Gastrocnemius medialis (tissue), 4 donors: ENCODE data around the gene ADARB2. TPM values are rescaled to one million over a fixed set of nuclear protein-coding genes. Genes with fewer than 3 reads are reported as not detected.

Experiments used
- ATAC-seq, 2 donors: fragments of 150-250 bp; one replicate each; pipeline ENCODE4 v1.9.1; 2016
- DNase-seq, 2 donors: peaks; one replicate each; pipeline ENCODE4 v3.0.0-alpha.2; 2019
- H3K27ac ChIP-seq, 4 donors: fragments of 200-600 bp; sonication (generic); 1 replicate in 1 of 4; 2 replicates in 3 of 4; pipeline ENCODE4 v1.5.1; 2016 to 2018; ENCODE audit warnings: mild to moderate bottlenecking in 2 of 4, moderate library complexity in 1 of 4
- H3K27me3 ChIP-seq, 3 donors: fragments of 200-600 bp; sonication (generic) in 2 of 3; 1 replicate in 1 of 3; 2 replicates in 2 of 3; pipeline versions ENCODE4 v1.5.1 to v1.6.0; 2016 to 2019; ENCODE audit warnings: mild to moderate bottlenecking in 1 of 3, moderate library complexity in 1 of 3
- H3K36me3 ChIP-seq, 2 donors: fragments of 200-600 bp; sonication (generic) in 1 of 2; one replicate each; pipeline ENCODE4 v1.5.1; 2017 to 2018
- H3K4me1 ChIP-seq, 2 donors: fragments of 200-600 bp; sonication (generic) in 1 of 2; one replicate each; pipeline ENCODE4 v1.5.1; 2016 to 2017; ENCODE audit warnings: mild to moderate bottlenecking in 2 of 2
- H3K4me3 ChIP-seq, 4 donors: fragments of 200-600 bp; sonication (generic) in 3 of 4; 1 replicate in 1 of 4; 2 replicates in 3 of 4; pipeline ENCODE4 v1.5.1; 2016 to 2019; ENCODE audit warnings: mild to moderate bottlenecking in 2 of 4
- H3K9me3 ChIP-seq, 3 donors: fragments of 200-600 bp; sonication (generic) in 2 of 3; 1 replicate in 1 of 3; 2 replicates in 2 of 3; pipeline ENCODE4 v1.5.1; 2016 to 2019
- CTCF ChIP-seq, 5 experiments: fragments of 450-650 bp in 3 of 5; fragments of 200-600 bp in 2 of 5; sonication (generic) in 2 of 5; IDR thresholded peaks in 4 of 5; conservative IDR thresholded peaks in 1 of 5; 1 replicate in 4 of 5; 2 replicates in 1 of 5; pipeline ENCODE4 v1.5.1; 2016 to 2019; ENCODE audit warnings: antibody characterized with exemption in 5 of 5, mild to moderate bottlenecking in 3 of 5, moderate library complexity in 3 of 5
- POLR2A ChIP-seq, 2 donors: fragments of 450-650 bp; IDR thresholded peaks; one replicate each; pipeline ENCODE4 v1.6.1; 2017; ENCODE audit warnings: antibody characterized with exemption in 2 of 2, mild to moderate bottlenecking in 2 of 2, moderate library complexity in 2 of 2
- in situ Hi-C, 4 donors: fragments of 200-750 bp; cut with MboI; loops; one replicate each; pipeline versions ENCODE4 v1.15.0 to v1.8.0; 2017; ENCODE audit warnings: low sequenced_read_pairs in 4 of 4
- intact Hi-C: fragments of 100-400 bp; cut with DNase I; formaldehyde crosslinking; loops from one replicate; pipeline ENCODE4 v1.15.1; 2023; ENCODE audit warnings: low total_unique reads
- total RNA-seq, 4 donors: library from RNA; depleted of rRNA; stranded (reverse); fragments of >200 nt; gene quantifications; one replicate each; pipeline versions ENCODE4 v1.1.0 to v1.2.3, GENCODE V29; 2016

Gene ADARB2
- total RNA-seq, 4 donors from 2014 or later: 0.07 to 0.87 (median 0.10) TPM

GRCh38 chr10:1607466-1607865, 129.9 kb downstream of the ADARB2 start:
- no peak for TF ChIP-seq POLR2A (IDR thresholded peaks at IDR 0.05)
- no peak for TF ChIP-seq CTCF (IDR thresholded peaks at IDR 0.05 in 4 of 5, conservative IDR thresholded peaks at IDR 0.05 in 1 of 5)
- intact Hi-C loops (no loop called here), in situ Hi-C loops (no loop called here)
- peaks cover 0 to 28% (median 11%) of the 10 kb centered on the region in 3 donors for H3K27me3 ChIP-seq
- DNase-seq: no peak
- no peak for ATAC-seq
- no peak overlapping the region for H3K27ac ChIP-seq
- no peak overlapping the region for H3K4me3 ChIP-seq
- H3K4me1 ChIP-seq: no peaks in the 10 kb centered on the region
- H3K9me3 ChIP-seq: no peaks in the 10 kb centered on the region
- H3K36me3 ChIP-seq: no peaks in the 10 kb centered on the region

GRCh38 chr10:1605999-1606940, 131.1 kb downstream of the ADARB2 start:
- Histone ChIP-seq H3K27me3 (peaks cover 0 to 27% (median 6%) of the 10 kb centered on the region in 3 donors), H3K4me1 (no peaks in the 10 kb centered on the region), H3K9me3 (no peaks in the 10 kb centered on the region), H3K4me3 (no peak overlapping the region), H3K27ac (no peak overlapping the region), H3K36me3 (no peaks in the 10 kb centered on the region)
- DNase-seq (no peak), ATAC-seq (no peak)
- no peak for TF ChIP-seq CTCF (IDR thresholded peaks at IDR 0.05 in 4 of 5, conservative IDR thresholded peaks at IDR 0.05 in 1 of 5)
- no peak for TF ChIP-seq POLR2A (IDR thresholded peaks at IDR 0.05)
- in situ Hi-C loops (no loop called here), intact Hi-C loops (no loop called here)

- in situ Hi-C loops: no loop called here
These were observed 132.2 kb downstream of the ADARB2 start for GRCh38 chr10:1605121-1605520.

GRCh38 chr10:1604246-1604645, 133.1 kb downstream of the ADARB2 start:
- H3K27me3 ChIP-seq: peaks cover 0 to 13% (median 0%) of the 10 kb centered on the region in 3 donors
- H3K4me3 ChIP-seq: no peak overlapping the region
- intact Hi-C loops: no loop called here
- H3K9me3 ChIP-seq: no peaks in the 10 kb centered on the region
- no peak overlapping the region for H3K27ac ChIP-seq
- in situ Hi-C loops: no loop called here
- H3K36me3 ChIP-seq: no peaks in the 10 kb centered on the region
- TF ChIP-seq CTCF (IDR thresholded peaks at IDR 0.05 in 4 of 5, conservative IDR thresholded peaks at IDR 0.05 in 1 of 5): no peak
- TF ChIP-seq POLR2A (IDR thresholded peaks at IDR 0.05): no peak
- no peaks in the 10 kb centered on the region for H3K4me1 ChIP-seq
- DNase-seq (no peak), ATAC-seq (no peak)

More at GRCh38 chr10:1605121-1605520, 132.2 kb downstream of the ADARB2 start:
- no peaks in the 10 kb centered on the region for H3K36me3 ChIP-seq
- no peaks in the 10 kb centered on the region for H3K9me3 ChIP-seq
- no peaks in the 10 kb centered on the region for H3K4me1 ChIP-seq
- H3K27me3 ChIP-seq: peaks cover 0 to 20% (median 2%) of the 10 kb centered on the region in 3 donors
- ATAC-seq (no peak), DNase-seq (no peak)
- intact Hi-C loops: no loop called here
- TF ChIP-seq POLR2A (IDR thresholded peaks at IDR 0.05) (no peak), CTCF (IDR thresholded peaks at IDR 0.05 in 4 of 5, conservative IDR thresholded peaks at IDR 0.05 in 1 of 5) (no peak)
- no peak overlapping the region for H3K4me3 ChIP-seq
- no peak overlapping the region for H3K27ac ChIP-seq
